Fibroblast of lung (primary cell): Measurements from ENCODE around the gene DNAJC5. TPM values are rescaled to one million over a fixed set of nuclear protein-coding genes. Genes with fewer than 3 reads are reported as not detected.
A peak's percentile ranks its signal among the peaks of the same experiment; 100 is the strongest.

Experiments used
- DNase-seq, 2 donors: peaks; one replicate each; pipeline versions ENCODE4 v3.0.0 to v3.0.0-alpha.2; 2010; ENCODE audit warnings: low read depth in 2 of 2
- H2AFZ ChIP-seq: 2 replicates; pipeline ENCODE4 v1.5.1; 2012; ENCODE audit warnings: low read length, control low read depth, inconsistent platforms
- H3K27ac ChIP-seq: 2 replicates; pipeline ENCODE4 v1.5.1; 2011; ENCODE audit warnings: low read length, control low read depth; ENCODE audit not compliant: insufficient read depth
- H3K27me3 ChIP-seq: 2 replicates; pipeline ENCODE4 v1.5.1; 2011; ENCODE audit warnings: mild to moderate bottlenecking, low read length; ENCODE audit not compliant: control insufficient read depth, insufficient read depth
- H3K36me3 ChIP-seq: 2 replicates; pipeline ENCODE4 v1.5.1; 2011; ENCODE audit warnings: low read length; ENCODE audit not compliant: control insufficient read depth, insufficient read depth
- H3K4me1 ChIP-seq: 2 replicates; pipeline ENCODE4 v1.5.1; 2011; ENCODE audit warnings: low read length; ENCODE audit not compliant: control insufficient read depth, insufficient read depth; ENCODE audit errors: extremely low read depth
- H3K4me2 ChIP-seq: 2 replicates; pipeline ENCODE4 v1.5.1; 2011; ENCODE audit warnings: low read length, control low read depth; ENCODE audit not compliant: insufficient read depth; ENCODE audit errors: extremely low read depth
- H3K4me3 ChIP-seq, 4 experiments: fragments of 200-600 bp in 1 of 4; sonication (generic) in 1 of 4; replicated peaks in 1 of 4; 2 replicates each; pipeline ENCODE4 v1.5.1; 2011 to 2016; ENCODE audit warnings: low read length in 4 of 4, low read depth in 3 of 4, mild to moderate bottlenecking in 3 of 4, control low read depth in 2 of 4, inconsistent platforms in 1 of 4, mixed read lengths in 1 of 4; ENCODE audit not compliant: insufficient read depth in 1 of 4; ENCODE audit errors: control extremely low read depth in 1 of 4
- H3K79me2 ChIP-seq: 2 replicates; pipeline ENCODE4 v1.5.1; 2012; ENCODE audit warnings: mild to moderate bottlenecking, low read length, inconsistent platforms; ENCODE audit not compliant: control insufficient read depth, insufficient read depth
- H3K9ac ChIP-seq: 2 replicates; pipeline ENCODE4 v1.5.1; 2011; ENCODE audit warnings: mild to moderate bottlenecking, low read length, control low read depth; ENCODE audit not compliant: insufficient read depth
- H3K9me3 ChIP-seq: 2 replicates; pipeline ENCODE4 v1.5.1; 2012; ENCODE audit warnings: low read depth, low read length; ENCODE audit not compliant: control insufficient read depth, insufficient read depth
- H4K20me1 ChIP-seq: 2 replicates; pipeline ENCODE4 v1.5.1; 2011; ENCODE audit warnings: low read length; ENCODE audit not compliant: control insufficient read depth, insufficient read depth; ENCODE audit errors: extremely low read depth
- EZH2 ChIP-seq: IDR thresholded peaks from 2 replicates; pipeline ENCODE4 v1.5.1; 2012; ENCODE audit warnings: low read length, control low read depth, mild to moderate bottlenecking; ENCODE audit errors: missing control alignments
- polyA plus RNA-seq, 2 donors: library from polyadenylated mRNA; depleted of rRNA in 1 of 2; stranded (reverse) in 1 of 2; unstranded in 1 of 2; fragments of >200 nt; gene quantifications; 2 replicates each; pipeline ENCODE4 v1.2.1, GENCODE V29; 2011 to 2012; ENCODE audit warnings: missing spikeins in 1 of 2
- total RNA-seq: library from RNA; depleted of rRNA; stranded (reverse); fragments of >200 nt; gene quantifications from 2 replicates; pipeline ENCODE4 v1.2.1, GENCODE V29; 2014
- TF ChIP-seq, protein P1 (sequence below), 2 donors: IDR thresholded peaks in 1 of 2; conservative IDR thresholded peaks in 1 of 2; 1 replicate in 1 of 2; 2 replicates in 1 of 2; pipeline ENCODE4 v1.5.1; 2011 to 2012; ENCODE audit warnings: low read length in 2 of 2, control low read depth in 1 of 2, inconsistent platforms in 1 of 2, low read depth in 1 of 2, mild to moderate bottlenecking in 1 of 2

The DNAJC5 gene
- total and polyA plus RNA-seq, 2 donors (not counting 1 experiment from before 2014, with no cell fraction given), result 29.6 to 48.9 TPM

DNA sequence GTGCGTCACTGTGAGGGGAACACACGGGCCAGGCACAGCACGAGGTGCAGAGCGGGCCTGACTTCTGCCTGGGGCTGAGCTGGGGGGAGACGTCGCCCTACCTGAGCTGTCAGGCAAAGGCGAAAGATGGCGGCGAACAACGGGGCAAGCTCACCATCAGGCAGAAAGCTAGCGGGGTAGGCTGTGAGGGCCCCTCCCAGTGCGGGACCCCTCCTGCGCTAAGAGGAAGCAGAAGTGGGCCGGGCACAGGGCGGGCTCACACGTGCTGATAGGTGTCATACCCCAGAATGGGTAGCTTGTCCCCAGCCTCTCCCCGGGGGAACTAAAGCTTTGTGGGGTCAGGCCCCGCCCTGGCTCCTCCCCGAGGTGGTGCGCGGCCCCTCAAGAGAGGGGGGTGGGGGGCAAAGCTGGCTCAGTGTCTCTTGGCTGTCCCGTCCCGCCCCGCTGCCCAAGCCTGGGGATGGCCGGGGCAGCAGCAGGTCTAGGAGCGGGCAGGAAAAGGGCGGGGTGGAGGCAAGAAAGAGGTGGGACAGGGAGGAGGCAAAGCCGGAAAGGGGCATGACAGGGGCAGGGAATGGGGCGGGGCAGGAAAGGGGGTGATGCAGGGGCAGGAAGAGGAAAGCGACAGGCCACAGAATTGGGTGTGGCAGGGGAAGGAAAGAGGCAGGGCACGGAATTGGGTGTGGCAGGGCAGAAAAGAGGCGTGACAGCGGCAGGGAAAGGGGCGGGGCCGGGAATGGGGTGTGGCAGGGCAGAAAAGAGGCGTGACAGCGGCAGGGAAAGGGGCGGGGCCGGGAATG, 46.6 kb downstream of the DNAJC5 start:
- Histone ChIP-seq H3K27me3 (no peaks in the 10 kb centered on the region), H3K4me3 (no peak overlapping the region), H3K9ac (no peak overlapping the region), H3K9me3 (no peaks in the 10 kb centered on the region), H3K4me1 (no peaks in the 10 kb centered on the region), H4K20me1 (no peaks in the 10 kb centered on the region), H3K4me2 (no peak overlapping the region), H3K79me2 (peaks cover 9% of the 10 kb centered on the region), H3K27ac (no peak overlapping the region), H3K36me3 (peaks cover 40% of the 10 kb centered on the region), H2AFZ (no peak overlapping the region)
- TF ChIP-seq, protein P1, sequence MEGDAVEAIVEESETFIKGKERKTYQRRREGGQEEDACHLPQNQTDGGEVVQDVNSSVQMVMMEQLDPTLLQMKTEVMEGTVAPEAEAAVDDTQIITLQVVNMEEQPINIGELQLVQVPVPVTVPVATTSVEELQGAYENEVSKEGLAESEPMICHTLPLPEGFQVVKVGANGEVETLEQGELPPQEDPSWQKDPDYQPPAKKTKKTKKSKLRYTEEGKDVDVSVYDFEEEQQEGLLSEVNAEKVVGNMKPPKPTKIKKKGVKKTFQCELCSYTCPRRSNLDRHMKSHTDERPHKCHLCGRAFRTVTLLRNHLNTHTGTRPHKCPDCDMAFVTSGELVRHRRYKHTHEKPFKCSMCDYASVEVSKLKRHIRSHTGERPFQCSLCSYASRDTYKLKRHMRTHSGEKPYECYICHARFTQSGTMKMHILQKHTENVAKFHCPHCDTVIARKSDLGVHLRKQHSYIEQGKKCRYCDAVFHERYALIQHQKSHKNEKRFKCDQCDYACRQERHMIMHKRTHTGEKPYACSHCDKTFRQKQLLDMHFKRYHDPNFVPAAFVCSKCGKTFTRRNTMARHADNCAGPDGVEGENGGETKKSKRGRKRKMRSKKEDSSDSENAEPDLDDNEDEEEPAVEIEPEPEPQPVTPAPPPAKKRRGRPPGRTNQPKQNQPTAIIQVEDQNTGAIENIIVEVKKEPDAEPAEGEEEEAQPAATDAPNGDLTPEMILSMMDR (conservative IDR thresholded peaks at IDR 0.05 in 1 of 2, IDR thresholded peaks at IDR 0.05 in 1 of 2; ENCODE audit: low read depth in 1 of 2, low read length in 2 of 2), result no peak
- no peak for TF ChIP-seq EZH2
- DNase-seq, result no peak

DNA sequence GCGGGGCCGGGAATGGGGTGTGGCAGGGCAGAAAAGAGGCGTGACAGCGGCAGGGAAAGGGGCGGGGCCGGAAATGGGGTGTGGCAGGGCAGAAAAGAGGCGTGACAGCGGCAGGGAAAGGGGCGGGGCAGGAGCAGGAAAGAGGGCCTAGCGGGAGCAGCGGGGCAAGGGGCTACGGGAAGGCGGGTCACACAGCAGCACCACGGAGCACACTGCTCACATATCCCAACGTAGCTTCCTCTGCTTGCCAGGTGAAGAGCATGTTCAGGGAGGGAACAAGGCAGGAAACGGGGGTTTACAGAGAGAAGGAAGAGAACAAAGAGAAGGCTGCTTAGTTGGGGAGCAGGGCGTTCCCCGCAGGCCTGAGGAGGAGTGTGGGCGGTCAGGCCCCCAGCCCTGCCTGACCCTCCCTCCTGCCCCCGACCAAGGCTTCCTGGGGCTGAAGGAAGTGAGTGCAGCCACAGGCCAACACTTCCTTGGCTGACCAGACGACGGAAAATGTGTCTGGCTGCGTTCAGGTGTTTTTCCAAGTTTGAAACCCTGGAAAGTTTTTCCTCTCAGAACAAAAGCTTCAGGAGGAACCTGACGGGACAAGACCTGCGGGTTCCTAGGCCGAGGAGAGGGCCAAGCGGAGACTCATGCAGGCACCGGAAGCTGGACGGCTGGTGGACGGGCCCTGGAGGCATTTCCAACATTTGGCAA, 47.5 kb downstream of the DNAJC5 start:
- no peaks in the 10 kb centered on the region for H3K27me3 ChIP-seq
- H3K4me2 ChIP-seq, result no peak overlapping the region
- TF ChIP-seq, protein P1 (conservative IDR thresholded peaks at IDR 0.05 in 1 of 2, IDR thresholded peaks at IDR 0.05 in 1 of 2; ENCODE audit: low read depth in 1 of 2, low read length in 2 of 2), result no peak
- TF ChIP-seq EZH2, result no peak
- H4K20me1 ChIP-seq, result no peaks in the 10 kb centered on the region
- no peaks in the 10 kb centered on the region for H3K4me1 ChIP-seq
- no peaks in the 10 kb centered on the region for H3K9me3 ChIP-seq
- no peak overlapping the region for H3K4me3 ChIP-seq
- H3K27ac ChIP-seq, result no peak overlapping the region
- H3K9ac ChIP-seq, result no peak overlapping the region
- peak; percentile 27 to 37 for DNase-seq
- peaks cover 15% of the 10 kb centered on the region for H3K79me2 ChIP-seq
- no peak overlapping the region for H2AFZ ChIP-seq
- H3K36me3 ChIP-seq, result peaks cover 40% of the 10 kb centered on the region

DNA sequence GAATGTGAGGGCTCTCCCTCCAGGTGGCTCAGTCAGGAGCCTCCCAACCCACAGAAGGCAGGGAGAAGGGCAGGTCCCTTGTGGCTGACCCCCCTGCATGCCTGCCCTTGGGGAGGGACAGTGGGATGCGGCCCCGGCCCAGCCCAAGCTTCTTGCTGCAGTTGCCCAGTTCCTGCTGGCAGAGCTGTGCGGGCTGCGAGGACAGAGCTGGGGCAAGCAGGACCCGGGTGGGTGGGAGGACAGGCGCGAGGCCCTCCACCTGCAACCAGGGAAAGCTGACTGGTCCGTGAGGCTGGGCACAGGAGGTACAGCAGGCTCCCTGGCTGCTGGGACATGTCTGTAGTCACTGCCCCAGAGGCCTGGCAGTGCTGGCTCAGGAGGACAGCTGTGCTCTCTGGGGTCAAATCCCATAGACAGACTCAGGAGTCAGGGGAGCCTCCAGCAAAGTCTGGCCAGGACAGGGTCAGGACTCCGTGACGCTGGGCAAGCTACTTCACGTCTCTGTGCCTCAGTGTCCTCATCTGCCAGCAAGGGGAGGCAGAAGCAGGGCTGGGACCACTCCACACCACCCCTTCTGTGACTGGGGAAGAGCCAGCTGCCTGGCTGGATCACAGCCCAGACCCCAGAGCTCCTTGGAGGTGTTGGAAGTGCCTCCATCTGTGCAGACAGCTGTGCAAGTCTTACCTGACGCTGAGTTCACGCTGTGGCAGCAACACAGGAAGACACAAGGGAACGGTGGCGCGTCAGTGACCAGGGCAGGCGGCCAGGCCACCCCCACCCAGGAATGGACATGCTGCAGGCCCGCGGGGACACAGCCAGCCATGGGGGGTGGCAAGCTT, 48.3 kb downstream of the DNAJC5 start:
- H2AFZ ChIP-seq, result no peak overlapping the region
- peaks cover 22% of the 10 kb centered on the region for H3K79me2 ChIP-seq
- no peaks in the 10 kb centered on the region for H3K4me1 ChIP-seq
- H3K36me3 ChIP-seq, result peaks cover 41% of the 10 kb centered on the region
- H3K27me3 ChIP-seq, result no peaks in the 10 kb centered on the region
- H4K20me1 ChIP-seq, result no peaks in the 10 kb centered on the region
- H3K27ac ChIP-seq, result no peak overlapping the region
- H3K9ac ChIP-seq, result no peak overlapping the region
- H3K4me3 ChIP-seq, result no peak overlapping the region
- H3K4me2 ChIP-seq, result no peak overlapping the region
- H3K9me3 ChIP-seq, result no peaks in the 10 kb centered on the region
- no peak for DNase-seq
- no peak for TF ChIP-seq EZH2
- TF ChIP-seq, protein P1 (conservative IDR thresholded peaks at IDR 0.05 in 1 of 2, IDR thresholded peaks at IDR 0.05 in 1 of 2; ENCODE audit: low read depth in 1 of 2, low read length in 2 of 2), result no peak
